Astrocyte (in vitro differentiated cells and primary cell): ENCODE results near the gene LRRC3.

ENCODE experiments used
- EZH2 ChIP-seq: IDR thresholded peaks from 2 replicates; pipeline ENCODE4 v1.6.1; 2012; ENCODE audit warnings: mild to moderate bottlenecking, low read length, inconsistent platforms; ENCODE audit not compliant: insufficient read depth
- TF ChIP-seq, protein P1 (sequence below): IDR thresholded peaks from 2 replicates; pipeline ENCODE4 v1.5.1; 2011; ENCODE audit warnings: low read depth, mild to moderate bottlenecking, inconsistent platforms, low read length, moderate library complexity; ENCODE audit not compliant: insufficient read depth

DNA sequence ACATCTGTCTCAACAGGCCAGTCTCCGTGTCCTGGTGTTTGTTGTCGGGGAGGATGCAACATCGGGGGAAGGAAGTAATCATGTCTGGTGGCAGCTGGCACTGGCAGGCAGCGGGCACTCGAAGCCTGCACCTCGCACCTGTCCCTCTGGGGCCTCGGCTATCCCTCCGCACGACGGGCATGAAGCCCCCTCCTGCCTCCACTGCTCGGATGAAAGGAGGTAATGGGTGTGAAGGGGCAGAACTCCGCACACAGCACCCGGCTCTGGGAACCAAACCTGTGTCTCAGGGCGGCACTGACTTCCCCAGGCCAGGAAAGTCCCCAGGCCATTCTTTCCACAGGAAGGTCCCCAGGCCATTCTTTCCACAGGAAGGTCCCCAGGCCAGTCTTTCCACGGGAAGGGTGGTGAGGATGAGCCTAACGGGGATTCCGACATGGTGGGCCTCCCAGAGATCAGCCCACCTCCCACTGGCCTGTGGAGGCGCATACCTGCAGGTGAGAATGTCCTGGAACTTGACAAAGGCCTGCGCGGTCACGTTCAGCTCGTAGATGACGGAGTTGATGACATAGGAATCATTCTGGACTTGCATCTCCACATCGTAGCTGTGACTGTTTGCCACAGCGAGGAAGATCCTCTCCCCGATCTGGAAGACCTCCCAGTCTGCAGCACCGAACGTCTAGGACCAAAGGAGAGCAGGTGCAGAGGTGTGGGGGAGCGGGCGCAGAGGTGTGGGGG lies 53.6 kb downstream of the LRRC3 start:
- TF ChIP-seq, protein P1, sequence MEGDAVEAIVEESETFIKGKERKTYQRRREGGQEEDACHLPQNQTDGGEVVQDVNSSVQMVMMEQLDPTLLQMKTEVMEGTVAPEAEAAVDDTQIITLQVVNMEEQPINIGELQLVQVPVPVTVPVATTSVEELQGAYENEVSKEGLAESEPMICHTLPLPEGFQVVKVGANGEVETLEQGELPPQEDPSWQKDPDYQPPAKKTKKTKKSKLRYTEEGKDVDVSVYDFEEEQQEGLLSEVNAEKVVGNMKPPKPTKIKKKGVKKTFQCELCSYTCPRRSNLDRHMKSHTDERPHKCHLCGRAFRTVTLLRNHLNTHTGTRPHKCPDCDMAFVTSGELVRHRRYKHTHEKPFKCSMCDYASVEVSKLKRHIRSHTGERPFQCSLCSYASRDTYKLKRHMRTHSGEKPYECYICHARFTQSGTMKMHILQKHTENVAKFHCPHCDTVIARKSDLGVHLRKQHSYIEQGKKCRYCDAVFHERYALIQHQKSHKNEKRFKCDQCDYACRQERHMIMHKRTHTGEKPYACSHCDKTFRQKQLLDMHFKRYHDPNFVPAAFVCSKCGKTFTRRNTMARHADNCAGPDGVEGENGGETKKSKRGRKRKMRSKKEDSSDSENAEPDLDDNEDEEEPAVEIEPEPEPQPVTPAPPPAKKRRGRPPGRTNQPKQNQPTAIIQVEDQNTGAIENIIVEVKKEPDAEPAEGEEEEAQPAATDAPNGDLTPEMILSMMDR = no peak
- no peak for TF ChIP-seq EZH2
